CD8-positive, alpha-beta memory T cell (primary cell): ENCODE data around the gene CEP19. TPM values are rescaled to one million over a fixed set of nuclear protein-coding genes. Genes with fewer than 3 reads are reported as not detected.

Experiments used
- CTCF ChIA-PET: fragments of 350-600 bp; sonication (Branson Sonifier 250); formaldehyde crosslinking; loops from one replicate; lab custom pipeline; 2021; ENCODE audit warnings: antibody characterized with exemption; lab: Charles Lee
- POLR2A ChIA-PET: fragments of 350-600 bp; sonication (Branson Sonifier 250); formaldehyde crosslinking; loops from one replicate; lab custom pipeline; 2021; ENCODE audit warnings: antibody characterized with exemption; lab: Charles Lee
- DNase-seq, 5 donors: peaks; one replicate each; pipeline versions ENCODE4 v3.0.0 to v3.0.0-alpha.2; 2020 to 2022; ENCODE audit warnings: mixed read lengths in 1 of 5
- H3K27ac ChIP-seq: one replicate; pipeline ENCODE4 v1.7.0; 2013; ENCODE audit warnings: low read depth, mild to moderate bottlenecking, low read length, moderate library complexity
- H3K27me3 ChIP-seq: 2 replicates; pipeline ENCODE4 v1.7.0; 2013; ENCODE audit warnings: low read length, mild to moderate bottlenecking; ENCODE audit not compliant: insufficient read depth, poor library complexity, severe bottlenecking
- H3K36me3 ChIP-seq: 2 replicates; pipeline ENCODE4 v1.7.0; 2013; ENCODE audit warnings: mild to moderate bottlenecking, low read length, moderate library complexity; ENCODE audit not compliant: insufficient read depth
- H3K4me1 ChIP-seq: 2 replicates; pipeline ENCODE4 v1.7.0; 2013; ENCODE audit warnings: mild to moderate bottlenecking, low read length, moderate library complexity; ENCODE audit not compliant: insufficient read depth
- H3K4me3 ChIP-seq: 2 replicates; pipeline ENCODE4 v1.7.0; 2013; ENCODE audit warnings: mild to moderate bottlenecking, low read length
- H3K9me3 ChIP-seq: 2 replicates; pipeline ENCODE4 v1.7.0; 2013; ENCODE audit warnings: mild to moderate bottlenecking, low read length
- H3K27ac Mint-ChIP-seq, 8 donors: one replicate each; pipeline ENCODE4 v1.8.0; 2020 to 2021; ENCODE audit warnings: mixed read lengths in 8 of 8, mild to moderate bottlenecking in 6 of 8, inconsistent platforms in 3 of 8, moderate library complexity in 3 of 8
- H3K27me3 Mint-ChIP-seq, 2 donors: one replicate each; pipeline ENCODE4 v1.8.0; 2020 to 2021; ENCODE audit warnings: mixed read lengths in 2 of 2, mild to moderate bottlenecking in 1 of 2, moderate library complexity in 1 of 2
- H3K36me3 Mint-ChIP-seq, 3 donors: one replicate each; pipeline ENCODE4 v1.8.0; 2020 to 2021; ENCODE audit warnings: mixed read lengths in 3 of 3, inconsistent platforms in 1 of 3, mild to moderate bottlenecking in 1 of 3
- H3K4me1 Mint-ChIP-seq, 3 donors: one replicate each; pipeline ENCODE4 v1.8.0; 2020 to 2021; ENCODE audit warnings: mixed read lengths in 3 of 3, inconsistent platforms in 1 of 3, mild to moderate bottlenecking in 1 of 3
- H3K4me3 Mint-ChIP-seq, 7 donors: one replicate each; pipeline ENCODE4 v1.8.0; 2020 to 2021; ENCODE audit warnings: mixed read lengths in 7 of 7, mild to moderate bottlenecking in 6 of 7, moderate library complexity in 4 of 7, inconsistent platforms in 2 of 7
- H3K9me3 Mint-ChIP-seq, 5 donors: one replicate each; pipeline ENCODE4 v1.8.0; 2020 to 2022; ENCODE audit warnings: mixed read lengths in 5 of 5, mild to moderate bottlenecking in 3 of 5, moderate library complexity in 2 of 5, inconsistent platforms in 1 of 5
- polyA plus RNA-seq: library from polyadenylated mRNA; unstranded; fragments of 300-500 nt; fragmentation: Illumina TruSeq; gene quantifications from one replicate; pipeline ENCODE4 v1.2.3, GENCODE V29; 2021
- total RNA-seq, 2 experiments: library from RNA; stranded (reverse); gene quantifications; one replicate each; pipeline ENCODE4 v1.2.3, GENCODE V29; 2021

CEP19 gene
- total and polyA plus RNA-seq, 3 experiments from 2014 or later = 7.3 to 7.4 (median 7.4) TPM

- H3K9me3 Mint-ChIP-seq = no peaks in the 10 kb centered on the region
- peaks cover 9 to 28% (median 22%) of the 10 kb centered on the region in 3 donors for H3K4me1 Mint-ChIP-seq
Observed at GRCh38 chr3:196673632-196674031, 38.4 kb downstream of the CEP19 start.

GRCh38 chr3:196670339-196670738, 41.7 kb downstream of the CEP19 start:
- DNase-seq = no peak
- peak overlapping the region in 4 of 7 donors; percentile 7 to 67 (median 34) for H3K4me3 Mint-ChIP-seq
- ChIA-PET POLR2A (interaction anchor here (0.5 kb wide), 1 partner anchor 81 kb away, joined by 4 read pairs; no protein-coding TSS in a partner anchor), CTCF (interaction anchor here (1.8 kb wide), 1 partner anchor 15 kb away, joined by 6 read pairs; no protein-coding TSS in a partner anchor)
- H3K9me3 ChIP-seq = no peaks in the 10 kb centered on the region
- peak overlapping the region in 6 of 8 donors; percentile 4 to 88 (median 69) for H3K27ac Mint-ChIP-seq
- H3K4me3 ChIP-seq = no peak overlapping the region
- H3K36me3 ChIP-seq = no peaks in the 10 kb centered on the region
- H3K27ac ChIP-seq = no peak overlapping the region
- no peaks in the 10 kb centered on the region for H3K27me3 ChIP-seq
- peaks cover 8 to 21% (median 13%) of the 10 kb centered on the region in 3 donors for H3K4me1 Mint-ChIP-seq
- no peaks in the 10 kb centered on the region for H3K27me3 Mint-ChIP-seq
- no peaks in the 10 kb centered on the region for H3K9me3 Mint-ChIP-seq
- H3K36me3 Mint-ChIP-seq = peaks cover 0 to 4% (median 1%) of the 10 kb centered on the region in 3 donors
- peaks cover 14% of the 10 kb centered on the region for H3K4me1 ChIP-seq

More at GRCh38 chr3:196673632-196674031, 38.4 kb downstream of the CEP19 start:
- Mint-ChIP-seq H3K36me3 (peaks cover 0 to 4% (median 0%) of the 10 kb centered on the region in 3 donors), H3K27ac (no peak overlapping the region), H3K4me3 (no peak overlapping the region), H3K27me3 (no peaks in the 10 kb centered on the region)
- Histone ChIP-seq H3K27ac (no peak overlapping the region), H3K36me3 (no peaks in the 10 kb centered on the region), H3K4me3 (no peak overlapping the region), H3K9me3 (no peaks in the 10 kb centered on the region), H3K4me1 (peaks cover 14% of the 10 kb centered on the region), H3K27me3 (no peaks in the 10 kb centered on the region)
- CTCF ChIA-PET = interaction anchor here (0.7 to 1.7 kb wide), 2 partner anchors 11 to 64 kb away, joined by 3 to 4 read pairs; no protein-coding TSS in a partner anchor
- POLR2A ChIA-PET = no interaction called here
- DNase-seq = no peak

- peak overlapping the region in 1 of 8 donors; percentile 40 for H3K27ac Mint-ChIP-seq
- no peaks in the 10 kb centered on the region for H3K27me3 Mint-ChIP-seq
- Histone ChIP-seq H3K9me3 (no peaks in the 10 kb centered on the region), H3K4me3 (no peak overlapping the region), H3K36me3 (no peaks in the 10 kb centered on the region), H3K27ac (no peak overlapping the region), H3K4me1 (peaks cover 14% of the 10 kb centered on the region), H3K27me3 (no peaks in the 10 kb centered on the region)
- H3K36me3 Mint-ChIP-seq = peaks cover 0 to 8% (median 1%) of the 10 kb centered on the region in 3 donors
- peaks cover 8 to 18% (median 13%) of the 10 kb centered on the region in 3 donors for H3K4me1 Mint-ChIP-seq
- ChIA-PET POLR2A (interaction anchor here (0.6 to 0.7 kb wide), 2 partner anchors 54 to 73 kb away, joined by 9 to 11 read pairs; no protein-coding TSS in a partner anchor), CTCF (no interaction called here)
- H3K4me3 Mint-ChIP-seq = no peak overlapping the region
- H3K9me3 Mint-ChIP-seq = no peaks in the 10 kb centered on the region
- DNase-seq = no peak
Observed at GRCh38 chr3:196667056-196667825, 44.8 kb downstream of the CEP19 start.

GRCh38 chr3:196666001-196666867, 45.8 kb downstream of the CEP19 start:
- Mint-ChIP-seq H3K4me1 (peaks cover 7 to 12% (median 8%) of the 10 kb centered on the region in 3 donors), H3K27me3 (no peaks in the 10 kb centered on the region), H3K9me3 (no peaks in the 10 kb centered on the region), H3K36me3 (peaks cover 0 to 15% (median 3%) of the 10 kb centered on the region in 3 donors), H3K4me3 (no peak overlapping the region), H3K27ac (peak overlapping the region in 2 of 8 donors; percentile 12 to 44)
- POLR2A ChIA-PET = interaction anchor here (0.6 to 0.7 kb wide), 2 partner anchors 53 to 72 kb away, joined by 9 to 11 read pairs; no protein-coding TSS in a partner anchor
- no peak for DNase-seq
- no peaks in the 10 kb centered on the region for H3K9me3 ChIP-seq
- peaks cover 14% of the 10 kb centered on the region for H3K4me1 ChIP-seq
- CTCF ChIA-PET = no interaction called here
- no peak overlapping the region for H3K4me3 ChIP-seq
- H3K27me3 ChIP-seq = no peaks in the 10 kb centered on the region
- no peaks in the 10 kb centered on the region for H3K36me3 ChIP-seq
- no peak overlapping the region for H3K27ac ChIP-seq

GRCh38 chr3:196662711-196663571, 49.1 kb downstream of the CEP19 start:
- H3K4me1 Mint-ChIP-seq = peaks cover 0 to 4% (median 0%) of the 10 kb centered on the region in 3 donors
- no peak overlapping the region for H3K27ac ChIP-seq
- H3K36me3 ChIP-seq = no peaks in the 10 kb centered on the region
- peaks cover 2 to 47% (median 3%) of the 10 kb centered on the region in 3 donors for H3K36me3 Mint-ChIP-seq
- no peak overlapping the region for H3K4me3 Mint-ChIP-seq
- H3K27me3 Mint-ChIP-seq = no peaks in the 10 kb centered on the region
- no peaks in the 10 kb centered on the region for H3K9me3 ChIP-seq
- no peak for DNase-seq
- no peaks in the 10 kb centered on the region for H3K4me1 ChIP-seq
- peak overlapping the region in 2 of 8 donors; percentile 35 to 66 for H3K27ac Mint-ChIP-seq
- CTCF ChIA-PET = interaction anchor here (1.9 kb wide), 1 partner anchor 53 kb away, joined by 4 read pairs; no protein-coding TSS in a partner anchor
- no peaks in the 10 kb centered on the region for H3K9me3 Mint-ChIP-seq
- no peak overlapping the region for H3K4me3 ChIP-seq
- POLR2A ChIA-PET = no interaction called here
- no peaks in the 10 kb centered on the region for H3K27me3 ChIP-seq

- Histone ChIP-seq H3K4me3 (no peak overlapping the region), H3K36me3 (no peaks in the 10 kb centered on the region), H3K4me1 (no peaks in the 10 kb centered on the region), H3K27ac (no peak overlapping the region), H3K9me3 (no peaks in the 10 kb centered on the region), H3K27me3 (no peaks in the 10 kb centered on the region)
- CTCF ChIA-PET = interaction anchor here (1.3 to 1.9 kb wide), 2 partner anchors 24 to 52 kb away, joined by 4 read pairs; no protein-coding TSS in a partner anchor
- Mint-ChIP-seq H3K27ac (peak overlapping the region in 1 of 8 donors; percentile 90), H3K9me3 (no peaks in the 10 kb centered on the region), H3K27me3 (no peaks in the 10 kb centered on the region), H3K36me3 (peaks cover 2 to 56% (median 4%) of the 10 kb centered on the region in 3 donors), H3K4me3 (no peak overlapping the region), H3K4me1 (peaks cover 0 to 4% (median 0%) of the 10 kb centered on the region in 3 donors)
- no peak for DNase-seq
- POLR2A ChIA-PET = no interaction called here
Observed at GRCh38 chr3:196662033-196662432, 50.0 kb downstream of the CEP19 start.

GRCh38 chr3:196661400-196661799, 50.6 kb downstream of the CEP19 start:
- POLR2A ChIA-PET = no interaction called here
- CTCF ChIA-PET = interaction anchor here (1.1 to 1.3 kb wide), 2 partner anchors 23 to 27 kb away, joined by 3 to 4 read pairs; no protein-coding TSS in a partner anchor
- Histone ChIP-seq H3K4me1 (no peaks in the 10 kb centered on the region), H3K4me3 (no peak overlapping the region), H3K27ac (no peak overlapping the region), H3K36me3 (peaks cover 3% of the 10 kb centered on the region), H3K27me3 (no peaks in the 10 kb centered on the region), H3K9me3 (no peaks in the 10 kb centered on the region)
- DNase-seq = no peak
- peaks cover 0 to 4% (median 0%) of the 10 kb centered on the region in 3 donors for H3K4me1 Mint-ChIP-seq
- H3K36me3 Mint-ChIP-seq = peaks cover 4 to 60% (median 4%) of the 10 kb centered on the region in 3 donors
- no peak overlapping the region for H3K4me3 Mint-ChIP-seq
- H3K9me3 Mint-ChIP-seq = no peaks in the 10 kb centered on the region
- no peak overlapping the region for H3K27ac Mint-ChIP-seq
- H3K27me3 Mint-ChIP-seq = no peaks in the 10 kb centered on the region
